Activated CD4-positive, alpha-beta T cell treated with anti-CD3 and anti-CD28 coated beads, Interleukin-2, amount 10 ng/mL, durations not matched to agents 24 days and 14 days (primary cell): ENCODE data around the gene SLC16A14. TPM values are rescaled to one million over a fixed set of nuclear protein-coding genes. Genes with fewer than 3 reads are reported as not detected.

Experiments
- DNase-seq: peaks from one replicate; pipeline ENCODE4 v3.0.0; 2022
- H3K27ac Mint-ChIP-seq: one replicate; pipeline ENCODE4 v1.8.0; 2022; ENCODE audit warnings: mild to moderate bottlenecking, mixed read lengths
- H3K27me3 Mint-ChIP-seq: one replicate; pipeline ENCODE4 v1.8.0; 2022; ENCODE audit warnings: mixed read lengths
- H3K36me3 Mint-ChIP-seq: one replicate; pipeline ENCODE4 v1.8.0; 2022; ENCODE audit warnings: low read depth, mild to moderate bottlenecking, mixed read lengths
- H3K4me1 Mint-ChIP-seq: one replicate; pipeline ENCODE4 v1.8.0; 2021; ENCODE audit warnings: mixed read lengths
- H3K4me3 Mint-ChIP-seq: one replicate; pipeline ENCODE4 v1.8.0; 2022; ENCODE audit warnings: mild to moderate bottlenecking, moderate library complexity, mixed read lengths
- H3K9me3 Mint-ChIP-seq: one replicate; pipeline ENCODE4 v1.8.0; 2021; ENCODE audit warnings: mixed read lengths
- intact Hi-C: fragments of 100-400 bp; cut with micrococcal nuclease; formaldehyde crosslinking; loops from one replicate; pipeline ENCODE4 v1.15.1; 2023
- total RNA-seq: library from RNA; stranded (reverse); gene quantifications from 2 replicates; pipeline ENCODE4 v1.2.3, GENCODE V29; 2022

SLC16A14 gene
- total RNA-seq, 1 donor from 2014 or later: 4.0 TPM

GRCh38 chr2:230060672-230061293 lies 7.9 kb downstream of the SLC16A14 start:
- Mint-ChIP-seq H3K27ac (peak overlapping the region; percentile 73), H3K36me3 (peaks cover 6% of the 10 kb centered on the region), H3K4me1 (peaks cover 11% of the 10 kb centered on the region), H3K4me3 (peak overlapping the region; percentile 15), H3K9me3 (peaks cover 9% of the 10 kb centered on the region), H3K27me3 (peaks cover 5% of the 10 kb centered on the region)
- DNase-seq: no peak
- intact Hi-C loops: loop anchor here (1.0 to 10.0 kb wide), 2 partner anchors 8 to 236 kb away; partner anchors contain the start of gene SLC16A14

GRCh38 chr2:230053753-230054478 lies 14.8 kb downstream of the SLC16A14 start:
- Mint-ChIP-seq H3K36me3 (peaks cover 2% of the 10 kb centered on the region), H3K27me3 (no peaks in the 10 kb centered on the region), H3K9me3 (no peaks in the 10 kb centered on the region), H3K27ac (no peak overlapping the region), H3K4me3 (no peak overlapping the region), H3K4me1 (peaks cover 4% of the 10 kb centered on the region)
- no peak for DNase-seq
- intact Hi-C loops: loop anchor here (2.0 kb wide), 1 partner anchor 13 kb away; no protein-coding TSS in a partner anchor

- H3K36me3 Mint-ChIP-seq: no peaks in the 10 kb centered on the region
- intact Hi-C loops: loop anchor here (2.0 kb wide), 1 partner anchor 15 kb away; no protein-coding TSS in a partner anchor
- H3K4me1 Mint-ChIP-seq: peaks cover 7% of the 10 kb centered on the region
- H3K27me3 Mint-ChIP-seq: no peaks in the 10 kb centered on the region
- H3K27ac Mint-ChIP-seq: peak overlapping the region; percentile 74
- H3K9me3 Mint-ChIP-seq: no peaks in the 10 kb centered on the region
- no peak for DNase-seq
- no peak overlapping the region for H3K4me3 Mint-ChIP-seq
These were observed 16.4 kb downstream of the SLC16A14 start for GRCh38 chr2:230052299-230052698.

GRCh38 chr2:230050136-230050535 lies 18.6 kb downstream of the SLC16A14 start:
- H3K27me3 Mint-ChIP-seq: no peaks in the 10 kb centered on the region
- H3K27ac Mint-ChIP-seq: no peak overlapping the region
- H3K4me3 Mint-ChIP-seq: no peak overlapping the region
- H3K36me3 Mint-ChIP-seq: no peaks in the 10 kb centered on the region
- H3K9me3 Mint-ChIP-seq: no peaks in the 10 kb centered on the region
- no peak for DNase-seq
- intact Hi-C loops: no loop called here
- H3K4me1 Mint-ChIP-seq: peaks cover 7% of the 10 kb centered on the region

GRCh38 chr2:230048010-230048671 lies 20.6 kb downstream of the SLC16A14 start:
- Mint-ChIP-seq H3K36me3 (no peaks in the 10 kb centered on the region), H3K27ac (no peak overlapping the region), H3K4me3 (no peak overlapping the region), H3K27me3 (no peaks in the 10 kb centered on the region), H3K9me3 (no peaks in the 10 kb centered on the region), H3K4me1 (peaks cover 5% of the 10 kb centered on the region)
- intact Hi-C loops: no loop called here
- DNase-seq: no peak

- intact Hi-C loops: no loop called here
- DNase-seq: no peak
- Mint-ChIP-seq H3K36me3 (no peaks in the 10 kb centered on the region), H3K27me3 (no peaks in the 10 kb centered on the region), H3K27ac (no peak overlapping the region), H3K4me3 (no peak overlapping the region), H3K4me1 (peaks cover 3% of the 10 kb centered on the region), H3K9me3 (no peaks in the 10 kb centered on the region)
These were observed 22.2 kb downstream of the SLC16A14 start for GRCh38 chr2:230046491-230046890.

GRCh38 chr2:230043461-230043860 lies 25.3 kb downstream of the SLC16A14 start:
- Mint-ChIP-seq H3K27me3 (peaks cover 5% of the 10 kb centered on the region), H3K4me3 (no peak overlapping the region), H3K4me1 (peaks cover 3% of the 10 kb centered on the region), H3K27ac (no peak overlapping the region), H3K9me3 (no peaks in the 10 kb centered on the region), H3K36me3 (no peaks in the 10 kb centered on the region)
- intact Hi-C loops: no loop called here
- no peak for DNase-seq

GRCh38 chr2:230043025-230043424 lies 25.7 kb downstream of the SLC16A14 start:
- Mint-ChIP-seq H3K36me3 (no peaks in the 10 kb centered on the region), H3K4me1 (no peaks in the 10 kb centered on the region), H3K27me3 (peaks cover 5% of the 10 kb centered on the region), H3K9me3 (no peaks in the 10 kb centered on the region), H3K27ac (no peak overlapping the region), H3K4me3 (no peak overlapping the region)
- intact Hi-C loops: no loop called here
- no peak for DNase-seq

- intact Hi-C loops: no loop called here
- H3K4me1 Mint-ChIP-seq: no peaks in the 10 kb centered on the region
These were observed 26.5 kb downstream of the SLC16A14 start for GRCh38 chr2:230042195-230042594.

GRCh38 chr2:230023313-230023712 lies 45.4 kb downstream of the SLC16A14 start:
- Mint-ChIP-seq H3K27me3 (peaks cover 5% of the 10 kb centered on the region), H3K4me3 (no peak overlapping the region), H3K27ac (no peak overlapping the region), H3K4me1 (no peaks in the 10 kb centered on the region), H3K9me3 (no peaks in the 10 kb centered on the region), H3K36me3 (no peaks in the 10 kb centered on the region)
- DNase-seq: no peak
- intact Hi-C loops: no loop called here

More at GRCh38 chr2:230042195-230042594, 26.5 kb downstream of the SLC16A14 start:
- no peak for DNase-seq
- no peaks in the 10 kb centered on the region for H3K9me3 Mint-ChIP-seq
- H3K4me3 Mint-ChIP-seq: no peak overlapping the region
- H3K36me3 Mint-ChIP-seq: no peaks in the 10 kb centered on the region
- H3K27me3 Mint-ChIP-seq: peaks cover 8% of the 10 kb centered on the region
- H3K27ac Mint-ChIP-seq: no peak overlapping the region

- no peak for DNase-seq
These were observed 49.0 kb downstream of the SLC16A14 start for GRCh38 chr2:230019742-230020141.

GRCh38 chr2:230018153-230018552 lies 50.6 kb downstream of the SLC16A14 start:
- Mint-ChIP-seq H3K36me3 (no peaks in the 10 kb centered on the region), H3K4me1 (no peaks in the 10 kb centered on the region)
- DNase-seq: no peak

More at GRCh38 chr2:230019742-230020141, 49.0 kb downstream of the SLC16A14 start:
- no peaks in the 10 kb centered on the region for H3K4me1 Mint-ChIP-seq
- no peaks in the 10 kb centered on the region for H3K9me3 Mint-ChIP-seq
- peaks cover 5% of the 10 kb centered on the region for H3K27me3 Mint-ChIP-seq
- H3K27ac Mint-ChIP-seq: no peak overlapping the region
- intact Hi-C loops: no loop called here
- no peak overlapping the region for H3K4me3 Mint-ChIP-seq
- no peaks in the 10 kb centered on the region for H3K36me3 Mint-ChIP-seq

GRCh38 chr2:230016844-230017243 lies 51.9 kb downstream of the SLC16A14 start:
- intact Hi-C loops: no loop called here
- no peak overlapping the region for H3K4me3 Mint-ChIP-seq
- no peak for DNase-seq
- H3K36me3 Mint-ChIP-seq: no peaks in the 10 kb centered on the region
- no peaks in the 10 kb centered on the region for H3K9me3 Mint-ChIP-seq
- H3K27me3 Mint-ChIP-seq: peaks cover 3% of the 10 kb centered on the region
- no peak overlapping the region for H3K27ac Mint-ChIP-seq
- no peaks in the 10 kb centered on the region for H3K4me1 Mint-ChIP-seq

More at GRCh38 chr2:230018153-230018552, 50.6 kb downstream of the SLC16A14 start:
- Mint-ChIP-seq H3K4me3 (no peak overlapping the region), H3K9me3 (no peaks in the 10 kb centered on the region), H3K27ac (no peak overlapping the region), H3K27me3 (peaks cover 3% of the 10 kb centered on the region)
- intact Hi-C loops: no loop called here
